SIG-M5 (cell line): ENCODE results near the gene DHX35.

Source experiments
- DNase-seq: peaks from one replicate; lab custom pipeline; 2025; lab: John Stamatoyannopoulos, UW

Gene DHX35

DNA sequence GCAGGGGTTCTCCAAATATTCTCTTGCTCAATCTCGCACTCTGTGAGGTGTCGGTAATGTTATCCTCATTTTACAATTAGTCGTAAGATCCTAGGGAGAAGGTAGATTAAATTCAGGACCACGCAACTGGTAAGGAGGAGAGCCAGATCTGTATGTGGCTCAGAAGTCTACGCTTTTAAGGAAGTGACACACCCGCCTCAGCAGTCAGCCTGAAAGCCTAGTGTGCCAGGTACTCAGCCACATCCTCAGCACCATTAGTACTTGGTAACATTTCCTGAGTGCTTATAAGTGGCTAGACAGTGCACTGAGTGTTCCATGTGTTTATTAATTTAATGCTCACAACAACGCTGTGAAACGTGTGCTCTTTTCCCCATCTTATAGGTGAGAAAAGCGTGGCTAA is 63.7 kb downstream of the DHX35 start:
- no peak for DNase-seq

DNA sequence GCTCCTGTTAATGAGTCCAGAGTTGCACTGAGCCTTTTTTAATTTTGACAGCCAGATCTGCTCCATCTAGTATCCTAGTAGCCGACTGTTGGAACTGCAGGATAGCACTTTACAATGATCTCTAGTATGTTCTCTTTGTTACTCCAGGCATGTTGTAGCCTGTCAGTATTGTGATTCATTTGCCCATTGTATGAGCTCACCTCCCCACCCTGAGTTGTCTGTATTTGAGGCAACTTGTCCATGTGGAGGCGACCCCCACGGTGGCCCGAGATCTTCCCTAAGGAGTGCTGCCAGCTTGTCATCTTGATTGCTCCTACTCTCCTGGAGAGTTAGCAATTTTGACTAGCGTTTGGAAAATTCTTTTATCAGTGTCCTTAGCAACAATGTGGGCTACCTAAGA is 67.2 kb downstream of the DHX35 start:
- no peak for DNase-seq

DNA sequence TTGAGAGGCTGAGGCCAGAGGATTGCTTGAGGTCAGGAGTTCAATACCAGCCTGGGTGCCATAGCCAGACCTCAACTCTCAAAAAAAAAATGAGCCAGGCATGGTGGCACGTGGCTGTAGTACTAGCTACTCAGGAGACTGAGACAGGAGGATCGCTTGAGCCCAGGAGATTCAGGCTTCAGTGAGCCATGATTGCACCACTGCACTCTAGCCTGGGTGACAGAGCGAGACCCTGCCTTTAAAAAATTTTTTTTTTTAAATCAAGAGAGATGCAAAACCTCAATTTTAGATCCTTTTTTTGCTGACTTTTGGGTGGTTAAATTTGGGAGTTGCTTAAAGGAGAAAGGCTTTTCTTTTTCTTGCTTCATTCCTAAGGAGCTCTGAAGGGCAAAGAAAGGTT is 70.9 kb downstream of the DHX35 start:
- no peak for DNase-seq

DNA sequence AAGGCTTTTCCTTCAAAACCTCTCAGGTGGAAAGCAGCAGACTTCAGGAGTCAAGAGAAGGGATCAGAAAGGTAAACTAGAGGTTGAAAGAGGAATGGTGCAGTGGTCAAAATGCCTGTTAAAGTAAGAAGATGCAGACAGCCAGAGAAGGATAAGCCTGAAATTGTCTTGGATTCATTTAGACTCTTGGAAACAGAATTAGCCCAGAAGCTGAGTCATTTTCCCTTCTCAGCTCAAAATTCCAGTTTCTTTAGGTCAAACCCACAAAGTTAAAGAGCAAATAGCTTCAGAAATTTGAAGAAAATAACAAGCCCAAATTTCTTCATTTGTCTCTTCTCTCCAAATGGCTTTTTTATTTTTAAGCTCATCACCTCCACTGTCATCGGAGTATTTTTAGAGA is 73.9 kb downstream of the DHX35 start:
- DNase-seq, result no peak

DNA sequence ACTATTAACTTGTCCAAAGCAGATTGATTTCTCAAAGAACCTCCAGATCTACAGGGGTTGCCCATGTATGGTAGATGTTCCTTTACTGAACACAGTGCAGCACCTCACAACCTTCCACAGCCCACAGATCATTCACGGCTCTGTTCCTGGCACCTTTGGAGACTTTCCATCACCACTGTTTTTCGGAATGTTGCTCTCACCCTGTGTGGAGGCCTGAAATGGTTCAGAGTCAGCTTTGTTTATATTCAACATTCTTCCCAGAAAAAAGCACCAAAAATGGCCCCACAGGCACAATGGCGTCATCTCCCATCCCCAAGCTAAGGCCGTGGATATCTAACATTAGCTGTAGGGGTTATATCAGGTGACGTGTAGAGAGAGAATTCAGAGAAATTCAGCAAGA is 74.7 kb downstream of the DHX35 start:
- no peak for DNase-seq

DNA sequence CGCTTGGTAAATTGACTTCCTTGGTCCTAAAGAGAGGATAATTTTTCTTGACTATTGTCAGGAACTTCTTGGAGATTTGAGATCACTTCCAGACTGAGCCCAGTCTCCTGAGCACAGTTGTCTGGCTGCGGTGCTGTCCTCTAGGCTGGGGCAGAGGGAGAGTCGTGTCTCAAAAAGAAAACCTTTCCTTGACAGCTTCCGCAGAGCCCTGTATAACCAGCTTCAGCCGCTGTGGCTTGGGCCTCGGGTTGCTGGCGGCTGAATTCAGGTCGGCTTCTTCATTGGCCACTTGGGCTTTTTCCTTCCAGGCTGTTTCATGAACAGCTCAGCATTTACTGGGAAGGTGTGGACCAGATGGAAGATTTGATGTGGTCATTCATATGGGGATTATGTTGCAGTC is 75.9 kb downstream of the DHX35 start:
- DNase-seq, result no peak

DNA sequence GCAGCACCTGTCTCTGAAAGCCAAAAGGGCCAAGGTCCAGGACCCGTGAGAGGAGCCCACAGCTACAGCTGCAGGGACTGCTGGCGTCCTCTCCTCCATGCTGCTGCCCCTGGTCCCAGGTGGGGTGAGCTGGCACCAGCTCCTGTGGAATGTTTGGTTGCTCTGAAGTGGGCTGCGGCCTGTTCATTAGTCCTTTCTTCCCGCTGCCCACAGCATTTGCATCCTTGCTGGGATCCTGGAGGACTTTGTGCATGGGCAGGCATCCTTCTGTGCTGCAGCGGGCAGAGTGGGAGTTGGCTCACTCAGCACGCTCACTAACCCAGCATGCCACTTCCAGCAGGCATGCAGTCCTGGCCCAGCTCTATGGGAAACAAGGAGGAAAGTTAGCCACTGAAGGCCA is 76.4 kb downstream of the DHX35 start:
- no peak for DNase-seq

DNA sequence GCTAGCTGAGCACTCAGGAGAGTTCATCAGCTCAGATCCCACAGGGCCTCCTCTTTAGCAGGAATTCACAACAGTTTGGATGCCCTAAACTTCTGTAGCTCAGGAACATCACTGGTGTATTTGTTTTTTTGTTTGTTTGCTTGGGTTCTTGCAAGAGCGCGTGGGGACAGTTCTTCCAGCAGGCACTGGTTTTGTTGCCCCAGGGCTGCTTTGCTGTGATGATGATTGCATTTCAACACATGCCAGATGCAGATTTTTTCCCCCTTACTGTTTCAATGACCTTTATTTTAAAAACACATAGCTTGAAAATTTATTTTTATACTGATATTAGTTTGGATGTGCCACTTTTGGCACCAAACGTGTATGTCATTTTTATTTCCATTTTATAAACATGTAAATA is 77.1 kb downstream of the DHX35 start:
- no peak for DNase-seq

DNA sequence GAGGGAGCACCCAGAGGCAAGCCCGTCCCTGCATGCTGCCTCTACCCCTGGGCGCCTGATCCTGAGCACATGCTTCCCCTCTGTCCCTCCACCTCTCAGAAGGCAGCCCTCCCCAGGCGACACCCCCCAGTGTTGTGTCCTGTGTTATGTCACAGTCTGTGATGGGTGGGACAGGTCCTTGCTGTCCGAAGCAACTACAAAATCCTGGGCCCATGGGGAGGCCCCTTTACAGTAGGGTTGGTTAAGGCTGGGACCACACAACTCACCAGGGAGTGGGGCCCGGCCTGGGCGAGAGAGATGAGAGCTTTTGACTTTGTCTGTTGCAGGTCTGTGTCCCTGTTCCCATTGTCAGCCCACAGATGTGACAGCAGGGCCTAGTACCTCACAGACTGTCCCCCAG is 78.0 kb downstream of the DHX35 start:
- no peak for DNase-seq

DNA sequence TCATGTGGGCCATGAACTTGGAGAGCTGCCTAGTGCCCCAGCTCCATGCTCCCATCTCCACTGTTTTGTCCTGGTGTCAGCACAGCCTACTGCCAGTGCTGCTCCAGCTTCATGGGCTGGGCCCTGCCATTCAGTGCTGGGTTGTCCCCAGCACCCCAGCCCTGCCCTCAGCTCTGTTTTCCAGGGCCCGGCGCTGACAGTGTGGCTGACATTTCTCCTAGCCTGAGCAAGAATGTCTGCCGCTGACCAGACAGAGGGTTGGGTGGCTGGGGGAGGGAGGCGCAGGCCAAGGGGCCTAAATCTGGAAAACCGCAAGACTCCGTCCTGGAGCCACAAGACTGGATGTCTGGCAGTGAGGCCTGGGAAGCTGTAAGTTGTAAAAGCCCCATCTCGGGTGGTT is 78.9 kb downstream of the DHX35 start:
- no peak for DNase-seq

DNA sequence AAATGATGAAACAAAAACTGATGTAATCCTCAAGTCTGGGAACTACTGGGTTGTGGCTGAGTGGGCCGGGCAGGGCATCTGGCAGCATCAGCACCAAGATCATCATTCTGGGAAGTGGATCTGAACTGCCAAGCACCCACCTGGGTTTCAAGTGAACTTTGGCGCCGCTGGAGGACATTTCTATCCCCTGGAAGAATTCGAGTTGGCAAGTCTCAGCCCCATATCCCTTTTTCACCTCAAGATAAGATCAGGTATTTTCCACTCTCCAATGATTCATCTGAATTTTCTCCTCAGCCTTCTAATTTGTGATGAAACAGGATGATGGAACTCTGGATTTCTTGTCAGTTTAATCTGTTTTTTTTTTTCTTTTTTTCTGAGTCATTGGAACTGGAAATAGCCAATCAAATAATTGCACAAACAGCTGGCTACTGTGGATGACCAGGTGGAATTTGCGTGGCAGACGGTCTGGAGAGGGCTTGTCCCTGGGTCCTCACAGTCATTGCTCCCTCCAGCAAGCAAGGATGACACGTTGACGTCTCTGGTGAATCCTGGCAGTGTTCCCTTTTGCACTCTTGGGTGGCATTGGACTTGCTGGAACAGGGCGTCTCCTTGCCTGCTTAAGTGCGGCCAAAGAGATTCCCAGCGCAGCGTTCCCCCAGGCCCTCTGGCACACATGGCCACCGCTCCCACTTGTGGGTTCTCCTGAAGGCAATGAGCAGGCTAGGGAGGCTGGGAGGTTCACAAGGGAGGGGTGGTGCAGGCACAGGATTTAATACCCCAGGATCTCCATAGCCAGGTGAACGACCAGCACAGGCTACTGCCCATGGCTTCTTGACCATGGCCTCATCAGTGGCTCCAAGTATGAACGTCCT is 80.4 kb downstream of the DHX35 start:
- DNase-seq, result no peak

DNA sequence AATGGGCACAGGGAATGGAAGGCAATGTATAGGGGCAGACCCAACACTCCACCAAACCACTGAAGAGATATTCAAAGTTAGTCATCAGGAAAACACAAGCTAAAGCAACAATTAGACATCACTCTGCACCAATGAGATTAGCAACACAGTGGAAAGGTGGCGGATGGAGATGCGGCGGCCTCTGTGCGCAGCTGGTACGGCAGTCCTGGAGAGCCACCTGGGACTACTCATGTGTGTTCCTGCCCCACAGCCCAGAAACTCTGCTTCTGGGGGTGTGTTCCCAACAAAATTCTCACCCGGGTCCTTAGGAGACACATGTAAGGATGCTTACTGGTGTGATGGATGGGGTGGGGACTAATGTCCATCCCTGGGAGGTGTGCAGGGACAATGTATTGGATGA is 82.4 kb downstream of the DHX35 start:
- no peak for DNase-seq

DNA sequence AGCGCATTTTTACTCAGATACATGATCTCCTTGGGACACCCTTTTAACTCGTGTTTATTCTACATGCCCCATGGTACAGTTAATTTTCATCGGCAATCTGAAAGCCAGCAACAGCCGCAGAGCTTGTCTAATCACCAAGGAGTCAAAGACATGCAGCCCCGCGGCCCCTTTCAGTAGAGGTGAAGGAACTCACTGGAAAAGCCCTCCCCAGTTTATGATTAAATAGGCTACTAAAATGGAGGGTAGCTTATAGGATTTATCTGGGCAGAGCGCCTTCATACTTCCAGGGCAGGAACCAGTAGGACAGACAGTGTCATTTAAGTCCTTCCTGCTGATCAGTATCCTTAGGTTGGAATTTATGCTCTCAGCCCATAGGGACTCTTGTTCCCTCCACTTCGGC is 83.5 kb downstream of the DHX35 start:
- DNase-seq, result no peak

DNA sequence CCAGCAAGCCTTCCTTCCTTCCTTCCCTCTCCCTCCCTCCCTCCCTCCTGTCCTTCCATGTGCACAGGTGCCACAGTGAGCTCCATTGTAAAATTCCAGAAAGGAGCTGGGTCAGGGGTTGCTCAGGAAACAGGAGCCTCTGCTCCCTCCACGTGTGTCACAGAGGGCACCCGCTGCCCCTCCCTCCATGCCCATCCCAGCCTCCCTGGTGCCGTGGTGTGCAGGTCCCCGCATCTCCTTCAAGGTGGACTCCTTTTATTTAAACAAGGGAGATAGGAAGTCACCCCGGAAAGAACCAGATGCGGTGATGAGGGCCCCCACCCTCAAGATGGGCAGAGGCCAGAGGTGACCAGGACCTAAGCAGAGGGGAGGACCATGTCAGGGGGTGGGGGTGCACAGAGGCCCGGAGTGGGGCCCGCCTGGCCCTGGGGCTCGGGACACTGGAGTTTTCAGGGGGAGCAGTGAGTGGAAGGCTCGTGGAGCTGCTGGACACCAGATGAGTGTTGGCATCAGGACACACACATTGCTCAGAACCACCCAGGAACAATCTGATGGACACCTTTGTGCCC is 85.4 kb downstream of the DHX35 start:
- no peak for DNase-seq

DNA sequence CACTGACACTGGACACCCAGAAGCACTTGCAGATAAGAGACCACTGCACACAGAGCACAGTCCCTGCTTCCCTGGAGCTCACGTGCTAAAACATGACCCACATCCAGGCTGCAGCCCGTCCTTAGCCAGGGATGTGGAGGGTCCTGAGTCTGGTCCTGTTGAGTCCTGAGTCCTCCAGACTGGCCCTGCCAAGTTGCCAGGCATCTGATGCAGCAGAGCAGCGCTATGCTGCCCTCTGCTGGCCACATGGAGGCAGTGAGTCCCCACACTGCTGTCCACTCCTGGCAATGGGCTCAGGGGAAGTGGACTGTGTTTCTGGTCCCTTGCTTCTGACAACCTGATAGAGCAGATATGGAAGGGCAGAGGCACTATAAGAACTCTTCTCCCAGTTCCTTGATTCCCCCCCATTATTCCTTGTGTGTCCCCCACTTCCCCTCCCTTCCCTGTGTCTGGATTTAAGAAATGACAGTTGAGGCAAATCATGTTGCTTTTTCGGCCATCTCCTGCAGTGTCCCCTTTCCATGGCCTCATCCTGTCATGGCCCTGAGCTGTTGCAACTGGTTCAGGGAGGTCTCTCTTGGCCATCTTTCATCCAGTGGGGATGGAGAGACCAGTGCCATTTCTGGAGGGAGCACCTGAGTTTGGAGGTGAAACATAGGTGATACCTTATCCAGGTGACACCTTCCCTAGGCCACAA is 86.0 kb downstream of the DHX35 start:
- no peak for DNase-seq

DNA sequence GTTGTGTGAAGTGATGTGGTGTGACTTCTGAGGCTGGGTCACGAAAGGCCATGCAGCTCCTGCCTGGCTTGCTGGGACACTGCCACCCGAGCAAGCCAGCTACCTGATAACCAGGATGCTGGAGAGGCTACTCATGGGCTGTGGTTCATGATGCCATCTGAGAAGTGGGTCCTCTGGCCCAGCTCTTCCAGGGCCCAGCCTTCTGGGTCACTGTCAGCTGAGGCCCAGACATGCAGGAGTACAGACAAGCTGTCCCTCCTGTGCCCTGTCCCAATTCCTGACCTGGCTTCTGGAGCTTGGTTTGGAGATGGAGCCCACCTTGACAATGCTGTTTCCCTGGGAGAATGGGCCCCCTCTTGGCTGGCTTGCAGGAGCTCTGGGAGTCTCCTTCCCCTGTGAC is 87.0 kb downstream of the DHX35 start:
- DNase-seq, result no peak

DNA sequence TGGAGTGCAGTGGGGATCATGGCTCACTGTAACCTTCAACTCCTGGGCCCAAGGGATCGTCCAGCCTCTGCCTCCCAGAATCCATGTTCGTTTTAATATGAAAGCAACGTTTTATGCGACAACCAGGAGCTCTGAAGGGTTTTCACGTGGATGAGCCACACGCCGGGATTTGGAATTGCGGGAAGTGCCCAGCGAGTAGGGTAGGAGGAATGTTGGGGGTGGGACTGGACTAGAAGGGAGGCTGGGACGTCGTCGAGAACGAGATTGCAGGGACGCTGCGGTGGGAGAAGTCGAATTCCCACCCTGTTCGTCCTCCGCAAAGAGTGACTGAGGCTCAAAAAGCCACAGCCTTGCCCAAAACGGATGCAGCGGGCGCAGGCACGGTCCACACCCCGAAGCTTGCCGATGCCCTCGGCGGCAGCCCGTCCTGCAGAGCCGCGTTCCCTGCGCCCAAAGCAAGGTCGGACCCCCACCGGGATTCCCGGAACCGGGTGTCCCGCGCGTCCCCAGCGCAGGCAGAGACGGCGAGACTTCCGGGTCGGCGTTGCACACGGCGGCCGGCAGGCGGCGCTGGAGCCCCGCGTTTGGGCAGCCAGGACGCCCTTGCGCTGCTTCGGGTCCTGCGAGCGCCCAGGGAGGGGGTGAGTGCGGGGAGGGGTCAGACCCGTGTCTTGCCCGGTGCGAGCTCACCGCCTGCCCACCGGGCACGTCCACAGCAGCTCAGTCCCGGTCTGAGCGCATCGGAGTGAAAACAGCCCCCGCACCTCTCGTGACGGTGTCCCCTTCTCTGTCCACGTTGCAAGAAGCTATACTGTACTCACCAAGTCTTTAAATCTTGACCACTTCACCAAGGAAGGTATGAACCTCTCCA is 87.8 kb downstream of the DHX35 start:
- DNase-seq, result no peak

DNA sequence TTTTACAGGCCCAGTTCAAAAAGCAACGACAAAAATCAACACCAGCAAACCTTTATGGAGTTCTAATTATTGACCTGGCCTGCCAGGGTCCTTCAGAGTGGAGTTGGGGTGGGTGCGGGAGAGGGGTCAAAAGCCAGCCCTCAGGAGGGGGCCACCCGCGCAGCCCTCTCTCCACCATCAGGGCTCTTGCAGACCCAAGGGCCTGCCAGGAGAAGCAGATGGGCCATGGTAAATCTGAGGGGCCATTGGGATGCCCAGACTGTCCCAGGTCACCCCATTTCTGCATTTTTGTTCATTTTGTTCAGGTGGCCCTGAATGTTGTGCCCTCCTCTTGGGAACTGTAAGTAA is 88.4 kb downstream of the DHX35 start:
- DNase-seq, result no peak

DNA sequence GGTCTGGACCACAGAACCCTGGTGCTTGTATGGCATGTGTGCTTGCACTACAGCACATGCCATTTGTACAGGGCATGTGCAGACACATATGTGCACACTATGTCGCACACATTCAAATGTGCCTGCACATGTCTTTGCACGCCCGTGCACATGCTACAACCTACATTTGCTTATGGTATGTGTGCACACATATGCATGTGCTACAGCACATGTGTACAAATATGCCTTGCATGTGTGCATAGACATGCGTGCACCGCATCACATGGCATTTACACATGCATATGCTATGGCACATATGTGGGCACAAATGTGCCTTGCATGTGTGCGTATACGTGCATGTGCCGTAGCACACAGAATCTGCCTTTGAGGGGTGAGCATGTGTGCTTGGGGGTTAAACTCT is 90.5 kb downstream of the DHX35 start:
- DNase-seq, result no peak

DNA sequence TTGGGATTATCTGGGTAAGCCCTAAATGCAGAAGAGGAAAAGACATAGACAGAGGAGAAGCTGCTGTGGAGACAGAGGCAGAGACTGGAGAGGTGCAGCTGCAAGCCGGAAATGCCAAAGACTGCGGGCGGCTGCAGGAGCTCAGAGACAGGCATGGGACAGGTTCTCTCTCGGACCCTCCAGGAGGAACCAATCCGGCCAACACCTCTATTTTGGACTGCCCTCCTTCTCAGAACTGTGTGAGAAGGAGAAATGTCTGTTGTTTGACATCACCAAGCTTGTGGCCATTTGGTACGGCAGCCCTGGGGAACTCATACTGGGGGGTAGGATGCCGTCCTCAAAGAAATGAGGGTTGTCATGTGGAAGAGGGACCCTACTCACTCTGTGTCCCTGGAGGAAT is 95.0 kb downstream of the DHX35 start:
- DNase-seq, result no peak

DNA sequence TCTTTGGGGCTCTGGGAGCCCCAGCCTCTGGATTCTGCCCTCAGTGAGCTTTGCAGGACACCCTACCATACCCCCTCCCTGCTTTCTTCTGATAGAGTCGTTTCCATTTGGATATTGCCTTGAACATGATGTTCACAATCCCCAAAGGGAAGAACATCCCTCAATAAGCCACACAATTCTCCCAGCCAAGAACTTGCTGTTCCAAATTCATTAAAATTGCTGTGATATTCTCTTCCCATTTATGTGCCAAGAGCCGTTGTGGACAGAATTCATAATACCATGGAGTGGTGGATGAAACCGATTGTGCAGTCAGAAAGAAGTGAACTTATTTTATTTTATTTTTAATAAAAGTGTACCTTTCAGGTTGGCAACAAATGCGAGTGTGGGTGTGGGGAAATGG is 95.8 kb downstream of the DHX35 start:
- DNase-seq, result no peak

DNA sequence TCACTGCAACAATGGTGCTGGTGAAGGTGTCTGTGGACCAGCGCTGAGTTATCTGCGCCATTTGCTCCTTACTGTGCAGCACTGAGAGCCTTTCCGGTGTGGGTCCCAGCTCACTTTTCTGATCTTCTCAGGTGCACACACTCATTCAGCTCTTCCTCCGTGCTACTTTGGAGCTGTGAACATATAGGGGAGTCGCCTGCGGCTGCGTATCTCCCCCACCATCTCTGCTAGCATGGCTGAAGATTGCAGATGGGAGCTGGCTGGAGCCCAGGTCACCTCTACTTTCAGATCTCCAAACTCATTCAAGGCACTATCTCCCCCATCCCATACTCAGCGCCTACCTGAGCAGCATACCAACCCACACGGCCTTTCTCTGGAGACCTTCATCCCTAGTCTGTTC is 96.9 kb downstream of the DHX35 start:
- DNase-seq, result no peak
